MM.1S (cell line): Measurements from ENCODE around the gene MPRIP.

ENCODE experiments used
- DNase-seq: peaks from one replicate; pipeline ENCODE4 v3.0.0-alpha.2; 2015
- H2AFZ ChIP-seq: fragments of 300-600 bp; sonication (generic); 2 replicates; pipeline ENCODE4 v1.6.0; 2016; ENCODE audit warnings: antibody characterized with exemption, low read length
- H3F3A ChIP-seq: fragments of 300-600 bp; sonication (generic); 2 replicates; pipeline ENCODE4 v1.6.1; 2016; ENCODE audit warnings: mild to moderate bottlenecking, antibody characterized with exemption, low read length, moderate library complexity, mixed read lengths; ENCODE audit not compliant: insufficient read depth
- H3K27ac ChIP-seq: fragments of 300-600 bp; sonication (generic); 2 replicates; pipeline ENCODE4 v1.5.1; 2016; ENCODE audit warnings: mild to moderate bottlenecking, low read length
- H3K27me3 ChIP-seq: fragments of 300-600 bp; sonication (generic); replicated peaks from 2 replicates; pipeline ENCODE4 v1.6.0; 2016; ENCODE audit warnings: low read length; ENCODE audit not compliant: insufficient read depth
- H3K36me3 ChIP-seq: fragments of 300-600 bp; sonication (generic); replicated peaks from 2 replicates; pipeline ENCODE4 v1.6.1; 2016; ENCODE audit warnings: mild to moderate bottlenecking, low read length, mixed read lengths; ENCODE audit not compliant: insufficient read depth
- H3K4me1 ChIP-seq: fragments of 300-600 bp; sonication (generic); 2 replicates; pipeline ENCODE4 v1.6.1; 2016; ENCODE audit warnings: low read length, mixed read lengths
- H3K4me2 ChIP-seq: fragments of 300-600 bp; sonication (generic); 2 replicates; pipeline ENCODE4 v1.6.0; 2016; ENCODE audit warnings: low read depth, low read length
- H3K4me3 ChIP-seq: fragments of 300-600 bp; sonication (generic); 2 replicates; pipeline ENCODE4 v1.5.1; 2016; ENCODE audit warnings: low read length, mixed read lengths
- H3K79me2 ChIP-seq: fragments of 300-600 bp; sonication (generic); 2 replicates; pipeline ENCODE4 v1.6.1; 2016; ENCODE audit warnings: mixed run types, low read length, mixed read lengths
- H3K9ac ChIP-seq: fragments of 300-600 bp; sonication (generic); 2 replicates; pipeline ENCODE4 v1.6.1; 2016; ENCODE audit warnings: low read length, mixed read lengths
- H3K9me2 ChIP-seq: fragments of 300-600 bp; sonication (generic); replicated peaks from 2 replicates; pipeline ENCODE4 v1.6.1; 2016; ENCODE audit warnings: mild to moderate bottlenecking, low read length, mixed read lengths; ENCODE audit not compliant: insufficient read depth
- H3K9me3 ChIP-seq: fragments of 300-600 bp; sonication (generic); replicated peaks from 2 replicates; pipeline ENCODE4 v1.6.1; 2016; ENCODE audit warnings: mild to moderate bottlenecking, low read length, mixed read lengths; ENCODE audit not compliant: insufficient read depth
- H4K20me1 ChIP-seq: fragments of 300-600 bp; sonication (generic); 2 replicates; pipeline ENCODE4 v1.6.1; 2016; ENCODE audit warnings: mild to moderate bottlenecking, low read length, moderate library complexity, mixed read lengths; ENCODE audit not compliant: insufficient read depth
- EZH2 ChIP-seq: fragments of 300-600 bp; sonication (generic); optimal IDR thresholded peaks from 2 replicates; pipeline ENCODE3; 2017; ENCODE audit warnings: low read depth, mild to moderate bottlenecking, antibody characterized with exemption, low read length, mixed read lengths
- EZH2phosphoT487 ChIP-seq: fragments of 300-600 bp; sonication (generic); IDR thresholded peaks from 2 replicates; pipeline ENCODE4 v1.6.1; 2018; ENCODE audit warnings: antibody characterized with exemption, low read length
- TF ChIP-seq, protein P1 (sequence below): fragments of 300-600 bp; sonication (generic); IDR thresholded peaks from 2 replicates; pipeline ENCODE4 v1.5.1; 2016; ENCODE audit warnings: antibody characterized with exemption, low read length, mixed read lengths

The MPRIP gene

DNA sequence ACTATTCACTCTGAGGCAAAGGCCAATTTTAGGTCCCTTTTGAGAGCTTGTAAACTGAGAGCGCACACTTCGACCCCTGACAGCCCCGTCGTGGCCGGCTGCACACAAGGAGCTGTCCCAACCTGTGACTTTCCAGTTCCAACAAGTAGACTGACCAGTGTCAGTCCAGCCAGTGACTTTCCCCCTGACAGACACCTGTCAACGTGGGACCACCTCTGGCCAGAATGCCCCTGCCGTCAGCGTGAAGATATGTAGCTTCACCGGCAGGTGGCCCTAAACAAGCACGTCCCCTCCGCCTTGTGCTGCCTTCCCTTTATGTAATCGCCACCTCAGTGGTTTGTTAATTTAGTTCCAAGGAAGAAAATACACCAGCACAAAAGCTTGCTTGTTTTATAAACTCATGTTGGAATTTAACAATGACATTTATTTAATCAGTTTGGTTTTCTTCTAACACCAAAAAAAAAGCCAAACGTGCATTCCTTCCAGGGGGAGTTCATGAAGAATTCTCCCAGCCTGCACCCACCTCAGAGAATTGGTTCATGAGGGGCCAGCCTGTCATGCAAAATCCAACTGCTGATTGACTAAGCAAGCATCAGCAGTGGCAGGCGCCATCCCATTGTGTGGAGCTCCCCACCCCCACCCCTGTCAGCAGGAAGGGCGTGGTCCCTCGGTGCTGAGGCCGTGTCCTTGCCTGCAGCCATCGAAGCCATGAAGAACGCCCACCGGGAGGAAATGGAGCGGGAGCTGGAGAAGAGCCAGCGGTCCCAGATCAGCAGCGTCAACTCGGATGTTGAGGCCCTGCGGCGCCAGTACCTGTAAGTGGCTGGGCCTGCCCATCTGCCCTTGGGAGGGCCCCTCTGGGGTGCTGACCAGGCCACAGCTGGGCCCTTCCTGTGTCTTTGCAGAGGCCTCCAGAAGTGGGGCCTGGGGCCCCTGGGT is 130.0 kb downstream of the MPRIP start:
- H3K4me1 ChIP-seq: no peaks in the 10 kb centered on the region
- peaks cover 5% of the 10 kb centered on the region; the same call in 1 of the 2 replicates for H3K36me3 ChIP-seq
- no peak overlapping the region for H2AFZ ChIP-seq
- no peak for DNase-seq
- H3F3A ChIP-seq: no peaks in the 10 kb centered on the region
- no peak overlapping the region for H3K9ac ChIP-seq
- H3K79me2 ChIP-seq: no peaks in the 10 kb centered on the region
- TF ChIP-seq, protein P1, sequence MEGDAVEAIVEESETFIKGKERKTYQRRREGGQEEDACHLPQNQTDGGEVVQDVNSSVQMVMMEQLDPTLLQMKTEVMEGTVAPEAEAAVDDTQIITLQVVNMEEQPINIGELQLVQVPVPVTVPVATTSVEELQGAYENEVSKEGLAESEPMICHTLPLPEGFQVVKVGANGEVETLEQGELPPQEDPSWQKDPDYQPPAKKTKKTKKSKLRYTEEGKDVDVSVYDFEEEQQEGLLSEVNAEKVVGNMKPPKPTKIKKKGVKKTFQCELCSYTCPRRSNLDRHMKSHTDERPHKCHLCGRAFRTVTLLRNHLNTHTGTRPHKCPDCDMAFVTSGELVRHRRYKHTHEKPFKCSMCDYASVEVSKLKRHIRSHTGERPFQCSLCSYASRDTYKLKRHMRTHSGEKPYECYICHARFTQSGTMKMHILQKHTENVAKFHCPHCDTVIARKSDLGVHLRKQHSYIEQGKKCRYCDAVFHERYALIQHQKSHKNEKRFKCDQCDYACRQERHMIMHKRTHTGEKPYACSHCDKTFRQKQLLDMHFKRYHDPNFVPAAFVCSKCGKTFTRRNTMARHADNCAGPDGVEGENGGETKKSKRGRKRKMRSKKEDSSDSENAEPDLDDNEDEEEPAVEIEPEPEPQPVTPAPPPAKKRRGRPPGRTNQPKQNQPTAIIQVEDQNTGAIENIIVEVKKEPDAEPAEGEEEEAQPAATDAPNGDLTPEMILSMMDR: no peak
- TF ChIP-seq EZH2phosphoT487 (no peak), EZH2 (no peak)
- no peaks in the 10 kb centered on the region for H3K27me3 ChIP-seq
- H3K4me2 ChIP-seq: no peak overlapping the region
- no peaks in the 10 kb centered on the region for H3K9me2 ChIP-seq
- no peaks in the 10 kb centered on the region for H4K20me1 ChIP-seq
- no peak overlapping the region for H3K27ac ChIP-seq
- no peaks in the 10 kb centered on the region for H3K9me3 ChIP-seq
- H3K4me3 ChIP-seq: no peak overlapping the region

DNA sequence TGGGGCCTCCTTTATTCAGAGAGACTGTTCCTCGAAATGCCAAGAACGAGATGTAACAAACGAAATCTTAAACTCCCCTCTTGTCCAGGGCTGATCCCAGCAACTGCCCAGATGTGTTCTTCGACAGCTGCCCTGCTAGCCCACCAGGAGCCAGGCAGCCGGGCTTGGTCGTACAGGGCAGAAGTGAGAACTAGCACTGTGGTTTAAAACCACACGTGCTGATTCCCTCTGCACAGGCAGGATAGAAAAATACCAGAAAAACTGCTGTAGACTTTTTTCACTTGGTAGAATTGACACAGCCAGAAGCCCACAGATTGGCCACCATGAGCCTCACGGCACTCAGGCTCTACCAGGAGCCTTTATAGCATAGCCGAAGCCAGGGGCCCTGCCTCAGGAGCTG is 130.7 kb downstream of the MPRIP start:
- no peaks in the 10 kb centered on the region for H3K9me2 ChIP-seq
- no peaks in the 10 kb centered on the region for H3F3A ChIP-seq
- H3K4me3 ChIP-seq: no peak overlapping the region
- H2AFZ ChIP-seq: no peak overlapping the region
- no peaks in the 10 kb centered on the region for H4K20me1 ChIP-seq
- H3K27me3 ChIP-seq: no peaks in the 10 kb centered on the region
- no peaks in the 10 kb centered on the region for H3K4me1 ChIP-seq
- peaks cover 5% of the 10 kb centered on the region; the same call in 1 of the 2 replicates for H3K36me3 ChIP-seq
- H3K27ac ChIP-seq: no peak overlapping the region
- H3K9ac ChIP-seq: no peak overlapping the region
- TF ChIP-seq EZH2phosphoT487 (no peak), EZH2 (no peak)
- TF ChIP-seq, protein P1: no peak
- no peaks in the 10 kb centered on the region for H3K79me2 ChIP-seq
- H3K9me3 ChIP-seq: no peaks in the 10 kb centered on the region
- H3K4me2 ChIP-seq: no peak overlapping the region
- DNase-seq: no peak

DNA sequence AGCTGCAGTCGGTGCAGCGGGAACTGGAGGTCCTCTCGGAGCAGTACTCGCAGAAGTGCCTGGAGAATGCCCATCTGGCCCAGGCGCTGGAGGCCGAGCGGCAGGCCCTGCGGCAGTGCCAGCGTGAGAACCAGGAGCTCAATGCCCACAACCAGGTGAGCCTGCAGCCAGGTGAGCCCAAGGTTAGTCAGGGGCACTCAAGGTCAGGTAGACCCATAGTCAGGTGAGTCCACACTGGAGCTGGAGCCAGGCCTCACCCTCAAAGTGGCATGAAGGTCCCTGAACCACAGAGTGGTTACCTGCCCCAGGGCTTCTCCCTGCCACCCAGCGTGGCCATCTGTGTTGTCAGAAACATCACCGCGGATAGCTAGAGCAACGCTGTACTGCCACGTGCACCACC is 131.7 kb downstream of the MPRIP start:
- Histone ChIP-seq H2AFZ (no peak overlapping the region), H3K4me2 (no peak overlapping the region), H3K9ac (no peak overlapping the region), H3K4me1 (no peaks in the 10 kb centered on the region), H3K27ac (no peak overlapping the region), H3K9me3 (no peaks in the 10 kb centered on the region), H3K4me3 (no peak overlapping the region), H3K9me2 (no peaks in the 10 kb centered on the region), H3K79me2 (no peaks in the 10 kb centered on the region), H4K20me1 (no peaks in the 10 kb centered on the region), H3K27me3 (no peaks in the 10 kb centered on the region), H3F3A (no peaks in the 10 kb centered on the region), H3K36me3 (peaks cover 5% of the 10 kb centered on the region; the same call in 1 of the 2 replicates)
- no peak for TF ChIP-seq EZH2phosphoT487
- TF ChIP-seq, protein P1: no peak
- no peak for TF ChIP-seq EZH2
- no peak for DNase-seq
